ENCODE data around the gene ODAPH. TPM values are rescaled to one million over a fixed set of nuclear protein-coding genes. Genes with fewer than 3 reads are reported as not detected.
"Not testable (repeated sequence)": the region's sequence is repeated elsewhere in the genome, so short reads cannot be mapped to it uniquely, and the experiment has no call there.

ODAPH gene
- total RNA-seq, 5 donors from 2014 or later (not counting 1 experiment from before 2014, with no cell fraction given) = 0.47 TPM; not detected in 4

DNA sequence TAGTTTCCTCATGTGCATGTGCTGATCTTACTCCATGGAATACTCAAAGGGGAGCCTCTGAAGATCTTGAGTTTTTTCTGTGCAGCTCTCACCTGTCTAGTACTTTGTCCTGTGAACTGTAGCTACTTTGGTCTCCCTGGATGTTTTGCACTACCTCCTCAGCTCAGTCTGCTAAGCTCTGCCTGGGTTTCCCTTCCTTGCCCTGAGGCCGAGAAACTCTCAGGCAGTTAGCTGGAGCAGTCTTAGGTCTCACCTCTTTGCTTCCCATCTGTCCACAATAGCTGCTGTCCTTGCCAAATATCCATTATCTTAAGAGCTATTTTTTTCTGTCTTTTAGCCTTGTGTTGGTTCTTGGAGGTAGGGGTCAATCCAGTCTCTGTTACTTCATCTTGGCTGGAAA lies 30.0 kb upstream of the ODAPH start:
- ATAC-seq (replicated peaks in 1 of 4) = no peak
- POLR2A ChIA-PET = interaction anchor here in 1 of 2 donors (1.0 kb wide), 1 partner anchor 11 kb away, joined by 3 read pairs; no protein-coding TSS in a partner anchor
- Mint-ChIP-seq H3K9me3 (peaks cover 0 to 5% (median 0%) of the 10 kb centered on the region in 3 donors), H3K27me3 (no peaks in the 10 kb centered on the region), H3K36me3 (peaks cover 78% of the 10 kb centered on the region), H3K4me1 (peaks cover 18 to 27% (median 23%) of the 10 kb centered on the region in 3 donors), H3K27ac (no peak overlapping the region), H3K4me3 (no peak overlapping the region)
- H3K4me1 ChIP-seq (ENCODE audit: control insufficient read depth in 1 of 2, extremely low read depth in 1 of 2, insufficient read depth in 2 of 2, low read length in 2 of 2) = no peaks in the 10 kb centered on the region
- H3K4me3 ChIP-seq (ENCODE audit: control insufficient read depth in 1 of 2, extremely low read depth in 1 of 2, low read length in 1 of 2) = no peak overlapping the region
- no peaks in the 10 kb centered on the region for H3K27me3 ChIP-seq (replicated peaks in 1 of 2; ENCODE audit: control insufficient read depth in 2 of 2, extremely low read depth in 1 of 2, insufficient read depth in 2 of 2, low read length in 1 of 2)
- DNase-seq = no peak
- no peaks in the 10 kb centered on the region for H3K9me3 ChIP-seq
- WGBS (ENCODE audit: insufficient coverage) = 100% methylated on average over 1 of the region's 1 CpG
- CTCF ChIA-PET = interaction anchor here in 1 of 2 donors (0.6 kb wide), 1 partner anchor 219 kb away, joined by 3 read pairs; no protein-coding TSS in a partner anchor
- peaks cover 3 to 67% of the 10 kb centered on the region in 2 donors for H3K36me3 ChIP-seq (ENCODE audit: control insufficient read depth in 2 of 2, extremely low read depth in 1 of 2, insufficient read depth in 1 of 2, low read length in 1 of 2)
- H3K27ac ChIP-seq (ENCODE audit: low read length) = no peak overlapping the region

DNA sequence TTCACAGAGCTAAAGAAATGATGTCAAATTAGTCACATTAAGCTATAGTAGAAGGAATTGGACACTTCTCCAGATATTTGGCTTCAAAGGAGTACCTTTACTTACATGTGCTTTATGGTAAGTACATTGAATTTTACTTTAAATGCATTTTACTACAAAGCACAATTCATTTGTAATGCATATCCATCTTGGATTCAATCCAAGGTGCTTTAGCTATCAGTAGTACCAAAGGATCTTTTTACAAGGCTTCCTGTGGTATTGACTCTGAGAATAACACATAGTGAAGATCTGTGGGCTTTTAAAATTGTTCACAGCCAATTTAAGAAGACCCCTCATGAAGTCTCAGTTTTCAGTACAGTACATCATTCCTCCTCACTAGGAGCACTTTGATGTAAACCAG lies 28.4 kb upstream of the ODAPH start:
- Histone ChIP-seq H3K27ac (ENCODE audit: low read length) (no peak overlapping the region), H3K4me1 (ENCODE audit: control insufficient read depth in 1 of 2, extremely low read depth in 1 of 2, insufficient read depth in 2 of 2, low read length in 2 of 2) (no peaks in the 10 kb centered on the region), H3K27me3 (replicated peaks in 1 of 2; ENCODE audit: control insufficient read depth in 2 of 2, extremely low read depth in 1 of 2, insufficient read depth in 2 of 2, low read length in 1 of 2) (no peaks in the 10 kb centered on the region), H3K4me3 (ENCODE audit: control insufficient read depth in 1 of 2, extremely low read depth in 1 of 2, low read length in 1 of 2) (no peak overlapping the region), H3K36me3 (ENCODE audit: control insufficient read depth in 2 of 2, extremely low read depth in 1 of 2, insufficient read depth in 1 of 2, low read length in 1 of 2) (peaks cover 3 to 66% of the 10 kb centered on the region in 2 donors), H3K9me3 (no peaks in the 10 kb centered on the region)
- Mint-ChIP-seq H3K4me1 (peaks cover 16 to 19% (median 17%) of the 10 kb centered on the region in 3 donors), H3K9me3 (peaks cover 2 to 18% (median 9%) of the 10 kb centered on the region in 3 donors), H3K27me3 (no peaks in the 10 kb centered on the region), H3K27ac (no peak overlapping the region), H3K4me3 (no peak overlapping the region), H3K36me3 (peaks cover 83% of the 10 kb centered on the region)
- ChIA-PET POLR2A (interaction anchor here in 1 of 2 donors (0.5 kb wide), 1 partner anchor 403 kb away, joined by 3 read pairs; no protein-coding TSS in a partner anchor), CTCF (no interaction called here)
- no peak for DNase-seq
- no peak for ATAC-seq (replicated peaks in 1 of 4)

DNA sequence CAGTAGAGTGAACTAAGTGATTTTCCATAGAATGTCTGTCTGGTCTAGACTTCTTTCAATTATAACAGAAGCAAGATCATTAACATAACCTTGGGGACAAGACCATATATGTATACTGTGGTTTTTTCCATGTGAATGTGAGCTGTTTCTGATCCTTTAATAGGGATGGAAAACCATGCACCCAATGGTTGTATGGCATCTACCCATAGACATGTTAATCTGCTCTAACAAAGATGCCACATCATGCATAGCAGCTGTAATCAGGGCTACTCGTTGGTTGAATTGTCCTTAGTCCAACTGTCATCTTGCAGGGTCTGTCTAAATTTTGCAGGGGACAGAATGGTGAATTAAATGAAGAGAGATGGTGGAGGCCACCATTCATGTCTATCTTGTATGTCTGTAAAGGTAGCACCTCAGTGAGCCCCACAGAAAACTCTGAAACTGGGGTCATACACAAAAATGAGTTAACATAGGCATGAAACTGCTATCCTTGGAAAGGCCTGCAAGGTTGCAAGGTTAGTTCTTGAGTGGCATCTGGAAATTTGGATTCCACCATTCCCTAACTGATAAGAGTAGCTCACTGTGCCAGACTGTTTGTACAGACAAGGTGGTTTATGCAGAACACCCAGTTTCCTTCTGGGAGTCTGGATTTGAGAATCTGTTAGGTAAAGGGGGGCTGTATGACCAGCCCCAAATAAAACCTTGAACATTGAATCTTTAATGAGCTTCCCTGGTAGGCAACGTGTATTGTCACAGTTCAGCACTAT lies 25.1 kb upstream of the ODAPH start:
- Mint-ChIP-seq H3K4me3 (no peak overlapping the region), H3K4me1 (peaks cover 2 to 4% (median 4%) of the 10 kb centered on the region in 3 donors), H3K9me3 (peaks cover 8 to 28% (median 13%) of the 10 kb centered on the region in 3 donors), H3K27ac (no peak overlapping the region), H3K27me3 (no peaks in the 10 kb centered on the region), H3K36me3 (peaks cover 75% of the 10 kb centered on the region)
- ATAC-seq (replicated peaks in 1 of 4) (no peak), DNase-seq (no peak)
- Histone ChIP-seq H3K27me3 (replicated peaks in 1 of 2; ENCODE audit: control insufficient read depth in 2 of 2, extremely low read depth in 1 of 2, insufficient read depth in 2 of 2, low read length in 1 of 2) (no peaks in the 10 kb centered on the region), H3K36me3 (ENCODE audit: control insufficient read depth in 2 of 2, extremely low read depth in 1 of 2, insufficient read depth in 1 of 2, low read length in 1 of 2) (peaks cover 3 to 50% of the 10 kb centered on the region in 2 donors), H3K4me3 (ENCODE audit: control insufficient read depth in 1 of 2, extremely low read depth in 1 of 2, low read length in 1 of 2) (no peak overlapping the region), H3K4me1 (ENCODE audit: control insufficient read depth in 1 of 2, extremely low read depth in 1 of 2, insufficient read depth in 2 of 2, low read length in 2 of 2) (no peaks in the 10 kb centered on the region), H3K27ac (ENCODE audit: low read length) (no peak overlapping the region), H3K9me3 (no peaks in the 10 kb centered on the region)
- CTCF ChIA-PET = interaction anchor here in 1 of 2 donors (0.5 kb wide), 1 partner anchor 963 kb away, joined by 8 read pairs; no protein-coding TSS in a partner anchor
- 100% methylated on average over 1 of the region's 2 CpGs for WGBS (ENCODE audit: insufficient coverage)
- POLR2A ChIA-PET = interaction anchor here in 1 of 2 donors (0.5 kb wide), 1 partner anchor 71 kb away, joined by 3 read pairs; no protein-coding TSS in a partner anchor

DNA sequence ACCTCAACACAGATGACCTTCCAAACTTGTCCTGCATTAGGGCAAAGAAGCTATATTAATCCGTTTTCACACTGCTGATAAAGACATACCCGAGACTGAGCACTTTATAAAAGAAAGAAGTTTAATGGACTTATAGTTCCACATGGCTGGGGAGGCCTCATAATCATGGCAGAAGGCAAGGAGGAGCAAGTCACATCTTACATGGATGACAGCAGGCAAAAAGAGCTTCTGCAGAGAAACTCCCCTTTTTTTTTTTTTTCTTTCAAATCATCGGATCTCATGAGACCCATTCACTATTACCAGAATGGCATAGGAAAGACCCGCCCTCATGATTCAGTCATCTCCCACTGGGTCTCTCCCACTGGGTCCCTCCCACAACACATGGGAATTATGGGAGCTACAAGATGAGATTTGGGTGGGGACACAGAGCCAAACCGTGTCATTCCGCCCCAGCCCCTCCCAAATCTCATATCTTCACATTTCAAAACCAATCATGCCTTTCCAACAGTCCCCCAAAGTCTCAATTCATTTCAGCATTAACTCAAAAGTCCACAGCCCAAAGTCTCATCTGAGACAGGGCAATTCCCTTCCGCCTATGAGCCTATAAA lies 24.2 kb upstream of the ODAPH start:
- H3K9me3 ChIP-seq; H3K4me3 Mint-ChIP-seq; H3K27me3 Mint-ChIP-seq; H3K27me3 ChIP-seq (replicated peaks in 1 of 2; ENCODE audit: control insufficient read depth in 2 of 2, extremely low read depth in 1 of 2, insufficient read depth in 2 of 2, low read length in 1 of 2); H3K27ac Mint-ChIP-seq; H3K4me1 Mint-ChIP-seq; ATAC-seq (replicated peaks in 1 of 4); H3K4me3 ChIP-seq (ENCODE audit: control insufficient read depth in 1 of 2, extremely low read depth in 1 of 2, low read length in 1 of 2); H3K4me1 ChIP-seq (ENCODE audit: control insufficient read depth in 1 of 2, extremely low read depth in 1 of 2, insufficient read depth in 2 of 2, low read length in 2 of 2); H3K27ac ChIP-seq (ENCODE audit: low read length); CTCF ChIA-PET; DNase-seq: not testable (repeated sequence)
- H3K36me3 ChIP-seq (ENCODE audit: control insufficient read depth in 2 of 2, extremely low read depth in 1 of 2, insufficient read depth in 1 of 2, low read length in 1 of 2) = peaks cover 3 to 41% of the 10 kb centered on the region in 2 donors
- Mint-ChIP-seq H3K36me3 (peaks cover 66% of the 10 kb centered on the region), H3K9me3 (peaks cover 8 to 28% (median 13%) of the 10 kb centered on the region in 3 donors)
- whole genome bisulfite sequencing (ENCODE audit: insufficient coverage) = 100% methylated on average over 2 of the region's 7 CpGs
- POLR2A ChIA-PET = interaction anchor here in 1 of 2 donors (0.5 kb wide), 1 partner anchor 70 kb away, joined by 3 read pairs; no protein-coding TSS in a partner anchor

GRCh38 chr4:75533339-75533887 lies 22.5 kb upstream of the ODAPH start:
- peaks cover 8 to 28% (median 13%) of the 10 kb centered on the region in 3 donors for H3K9me3 Mint-ChIP-seq
- peaks cover 52% of the 10 kb centered on the region for H3K36me3 Mint-ChIP-seq
- DNase-seq; H3K4me1 ChIP-seq (ENCODE audit: control insufficient read depth in 1 of 2, extremely low read depth in 1 of 2, insufficient read depth in 2 of 2, low read length in 2 of 2); POLR2A ChIA-PET; H3K27ac Mint-ChIP-seq; H3K4me1 Mint-ChIP-seq; H3K27ac ChIP-seq (ENCODE audit: low read length); H3K4me3 ChIP-seq (ENCODE audit: control insufficient read depth in 1 of 2, extremely low read depth in 1 of 2, low read length in 1 of 2); H3K27me3 Mint-ChIP-seq; H3K27me3 ChIP-seq (replicated peaks in 1 of 2; ENCODE audit: control insufficient read depth in 2 of 2, extremely low read depth in 1 of 2, insufficient read depth in 2 of 2, low read length in 1 of 2); ATAC-seq (replicated peaks in 1 of 4); CTCF ChIA-PET; H3K9me3 ChIP-seq; H3K4me3 Mint-ChIP-seq: not testable (repeated sequence)
- WGBS (ENCODE audit: insufficient coverage) = 100% methylated on average over 1 of the region's 4 CpGs
- H3K36me3 ChIP-seq (ENCODE audit: control insufficient read depth in 2 of 2, extremely low read depth in 1 of 2, insufficient read depth in 1 of 2, low read length in 1 of 2) = peaks cover 0 to 24% of the 10 kb centered on the region in 2 donors

DNA sequence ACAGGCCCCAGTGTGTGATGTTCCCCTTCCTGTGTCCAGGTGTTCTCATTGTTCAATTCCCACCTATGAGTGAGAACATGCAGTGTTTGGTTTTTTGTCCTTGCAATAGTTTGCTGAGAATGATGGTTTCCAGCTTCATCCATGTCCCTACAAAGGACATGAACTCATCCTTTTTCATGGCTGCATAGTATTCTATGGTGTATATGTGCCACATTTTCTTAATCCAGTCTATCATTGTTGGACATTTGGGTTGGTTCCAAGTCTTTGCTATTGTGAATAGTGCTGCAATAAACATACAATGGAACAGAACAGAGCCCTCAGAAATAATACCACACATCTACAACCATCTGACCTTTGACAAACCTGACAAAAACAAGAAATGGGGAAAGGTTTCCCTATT lies 21.9 kb upstream of the ODAPH start:
- H3K4me3 ChIP-seq (ENCODE audit: control insufficient read depth in 1 of 2, extremely low read depth in 1 of 2, low read length in 1 of 2); CTCF ChIA-PET; DNase-seq; H3K4me1 Mint-ChIP-seq; POLR2A ChIA-PET; H3K4me1 ChIP-seq (ENCODE audit: control insufficient read depth in 1 of 2, extremely low read depth in 1 of 2, insufficient read depth in 2 of 2, low read length in 2 of 2); H3K27me3 ChIP-seq (replicated peaks in 1 of 2; ENCODE audit: control insufficient read depth in 2 of 2, extremely low read depth in 1 of 2, insufficient read depth in 2 of 2, low read length in 1 of 2); ATAC-seq (replicated peaks in 1 of 4); H3K4me3 Mint-ChIP-seq; H3K27ac Mint-ChIP-seq; H3K9me3 ChIP-seq; H3K27ac ChIP-seq (ENCODE audit: low read length); H3K27me3 Mint-ChIP-seq: not testable (repeated sequence)
- peaks cover 0 to 22% of the 10 kb centered on the region in 2 donors for H3K36me3 ChIP-seq (ENCODE audit: control insufficient read depth in 2 of 2, extremely low read depth in 1 of 2, insufficient read depth in 1 of 2, low read length in 1 of 2)
- Mint-ChIP-seq H3K36me3 (peaks cover 51% of the 10 kb centered on the region), H3K9me3 (peaks cover 8 to 28% (median 13%) of the 10 kb centered on the region in 3 donors)
